Mesenchymal stem cell (in vitro differentiated cells and primary cell): ENCODE results near the gene OR52B2.
A peak's percentile ranks its signal among the peaks of the same experiment; 100 is the strongest.

Experiments used
- DNase-seq: peaks from one replicate; pipeline ENCODE4 v3.0.0-alpha.2; 2013
- H2AFZ ChIP-seq: one replicate; pipeline ENCODE4 v1.6.1; 2013; ENCODE audit warnings: low read depth, mild to moderate bottlenecking, control low read depth, inconsistent platforms, low read length, moderate library complexity
- H2AK5ac ChIP-seq: 2 replicates; pipeline ENCODE4 v1.6.1; 2013; ENCODE audit warnings: low read length, moderate library complexity, mild to moderate bottlenecking, inconsistent platforms; ENCODE audit not compliant: severe bottlenecking
- H2BK120ac ChIP-seq: one replicate; pipeline ENCODE4 v1.6.1; 2013; ENCODE audit warnings: low read depth, mild to moderate bottlenecking, inconsistent platforms, low read length, moderate library complexity
- H2BK12ac ChIP-seq, 2 experiments: one replicate each; pipeline ENCODE4 v1.6.1; 2013; ENCODE audit warnings: inconsistent platforms in 2 of 2, low read length in 2 of 2, mild to moderate bottlenecking in 2 of 2, moderate library complexity in 2 of 2, control low read depth in 1 of 2
- H2BK15ac ChIP-seq: one replicate; pipeline ENCODE4 v1.6.1; 2013; ENCODE audit warnings: mild to moderate bottlenecking, low read depth, inconsistent platforms; ENCODE audit not compliant: poor library complexity, severe bottlenecking
- H2BK5ac ChIP-seq: 2 replicates; pipeline ENCODE4 v1.6.1; 2013; ENCODE audit warnings: low read depth, mild to moderate bottlenecking, low read length, control low read depth, inconsistent platforms; ENCODE audit not compliant: poor library complexity, severe bottlenecking
- H3K14ac ChIP-seq, 2 experiments: one replicate each; pipeline ENCODE4 v1.6.1; 2013; ENCODE audit warnings: inconsistent platforms in 2 of 2, low read length in 2 of 2, control low read depth in 1 of 2, mild to moderate bottlenecking in 1 of 2, moderate library complexity in 1 of 2
- H3K18ac ChIP-seq, 2 experiments: one replicate each; pipeline ENCODE4 v1.6.1; 2013; ENCODE audit warnings: inconsistent platforms in 2 of 2, low read length in 2 of 2, control low read depth in 1 of 2, low read depth in 1 of 2, mild to moderate bottlenecking in 1 of 2
- H3K23ac ChIP-seq, 2 experiments: one replicate each; pipeline ENCODE4 v1.6.1; 2013; ENCODE audit warnings: inconsistent platforms in 2 of 2, low read length in 2 of 2, mild to moderate bottlenecking in 2 of 2, moderate library complexity in 2 of 2, control low read depth in 1 of 2
- H3K27ac ChIP-seq: 2 replicates; pipeline ENCODE4 v1.5.1; 2013; ENCODE audit warnings: mild to moderate bottlenecking, moderate library complexity, low read length, control low read depth, inconsistent platforms; ENCODE audit not compliant: poor library complexity, severe bottlenecking
- H3K27me3 ChIP-seq, 2 experiments: 2 replicates each; pipeline versions ENCODE4 v1.6.1 to v1.7.0; 2013; ENCODE audit warnings: low read length in 2 of 2, mild to moderate bottlenecking in 2 of 2, moderate library complexity in 2 of 2, control low read depth in 1 of 2, inconsistent platforms in 1 of 2; ENCODE audit not compliant: control insufficient read depth in 1 of 2, insufficient read depth in 1 of 2
- H3K36me3 ChIP-seq, 2 experiments: 2 replicates each; pipeline versions ENCODE4 v1.6.1 to v1.7.0; 2013; ENCODE audit warnings: low read length in 2 of 2, control low read depth in 1 of 2, inconsistent platforms in 1 of 2, low read depth in 1 of 2, mild to moderate bottlenecking in 1 of 2; ENCODE audit not compliant: insufficient read depth in 2 of 2, control insufficient read depth in 1 of 2
- H3K4ac ChIP-seq, 2 experiments: one replicate each; pipeline ENCODE4 v1.6.1; 2013; ENCODE audit warnings: inconsistent platforms in 2 of 2, low read length in 2 of 2, mild to moderate bottlenecking in 2 of 2, moderate library complexity in 2 of 2, control low read depth in 1 of 2, low read depth in 1 of 2
- H3K4me1 ChIP-seq: 2 replicates; pipeline ENCODE4 v1.6.1; 2013; ENCODE audit warnings: low read depth, low read length, control low read depth; ENCODE audit not compliant: control insufficient read depth, insufficient read depth
- H3K4me2 ChIP-seq: 2 replicates; pipeline ENCODE4 v1.6.1; 2013; ENCODE audit warnings: low read length, mild to moderate bottlenecking, inconsistent platforms; ENCODE audit not compliant: poor library complexity, severe bottlenecking
- H3K4me3 ChIP-seq, 2 experiments: 2 replicates each; pipeline versions ENCODE4 v1.5.1 to v1.7.0; 2013; ENCODE audit warnings: low read length in 2 of 2, mild to moderate bottlenecking in 2 of 2, control low read depth in 1 of 2, low read depth in 1 of 2; ENCODE audit not compliant: insufficient read depth in 1 of 2
- H3K79me1 ChIP-seq: replicated peaks from 2 replicates; pipeline ENCODE4 v1.6.1; 2013; ENCODE audit warnings: mild to moderate bottlenecking, control low read depth, low read length, inconsistent platforms; ENCODE audit not compliant: poor library complexity, severe bottlenecking
- H3K9ac ChIP-seq: 2 replicates; pipeline ENCODE4 v1.7.0; 2013; ENCODE audit warnings: mild to moderate bottlenecking, low read length, moderate library complexity
- H3K9me3 ChIP-seq: 2 replicates; pipeline ENCODE4 v1.7.0; 2013; ENCODE audit warnings: mild to moderate bottlenecking, low read length; ENCODE audit not compliant: control insufficient read depth
- H4K8ac ChIP-seq: one replicate; pipeline ENCODE4 v1.6.1; 2013; ENCODE audit warnings: inconsistent platforms, mild to moderate bottlenecking, low read length, moderate library complexity
- H4K91ac ChIP-seq: one replicate; pipeline ENCODE4 v1.6.1; 2013; ENCODE audit warnings: mild to moderate bottlenecking, low read length, inconsistent platforms
- WGBS: methylation state at CpG from one replicate; pipeline ENCODE4 v1.1.7; 2013; ENCODE audit warnings: mixed read lengths; 5-methylcytosine and 5-hydroxymethylcytosine counted together

The OR52B2 gene

DNA sequence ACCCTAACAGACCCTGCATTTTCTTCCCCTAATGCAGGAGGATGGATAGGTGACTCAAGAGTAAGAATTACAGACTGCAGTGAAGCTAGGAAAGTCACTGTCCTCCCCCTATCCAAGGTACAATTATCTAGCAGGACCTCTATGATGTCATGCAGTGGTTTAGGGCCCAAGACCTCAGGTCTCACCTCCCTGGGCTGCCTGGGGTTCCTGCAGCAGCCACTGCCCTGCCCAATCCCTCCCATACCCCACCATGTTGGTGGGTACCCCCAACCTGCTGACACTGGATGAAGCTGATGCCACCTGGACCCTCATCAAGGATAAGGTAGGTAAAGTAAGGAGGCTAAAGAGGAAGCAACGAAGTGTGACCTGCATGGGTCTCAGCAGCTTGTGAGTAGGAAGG, 35.2 kb upstream of the OR52B2 start, which contains the start of gene C11orf42:
C11orf42 (plus strand) TSS at position 192 of the 400 bp plus-strand sequence; CDS start at position 251, 59 bp downstream.
- no peak within 1 kb of the TSS for H3K9ac ChIP-seq
- H3K36me3 ChIP-seq: peaks cover 13 to 65% of the 10 kb centered on the region in 2 experiments
- H3K79me1 ChIP-seq: peaks cover 6% of the 10 kb centered on the region
- peak within 1 kb of the TSS in 1 of 2 experiments; percentile 39 for H3K14ac ChIP-seq
- H3K27ac ChIP-seq: no peak within 1 kb of the TSS
- H3K18ac ChIP-seq: peak within 1 kb of the TSS in 1 of 2 experiments; percentile 21
- no peak within 1 kb of the TSS for H2BK15ac ChIP-seq
- H3K9me3 ChIP-seq: no peaks in the 10 kb centered on the region
- H3K4me2 ChIP-seq: no peak within 1 kb of the TSS
- no peak within 1 kb of the TSS for H4K91ac ChIP-seq
- H3K4me3 ChIP-seq: no peak within 1 kb of the TSS
- WGBS: 83% methylated on average over 1 of the region's 1 CpG
- H3K27me3 ChIP-seq: no peaks in the 10 kb centered on the region
- no peak within 1 kb of the TSS for H3K4ac ChIP-seq
- no peak within 1 kb of the TSS for H2AK5ac ChIP-seq
- peak within 1 kb of the TSS in 1 of 2 experiments; percentile 77 for H3K23ac ChIP-seq
- H4K8ac ChIP-seq: no peak within 1 kb of the TSS
- no peak within 1 kb of the TSS for H2AFZ ChIP-seq
- no peak within 1 kb of the TSS for H2BK5ac ChIP-seq
- H3K4me1 ChIP-seq: peaks cover 7% of the 10 kb centered on the region
- no peak within 1 kb of the TSS for H2BK12ac ChIP-seq
- no peak within 1 kb of the TSS for H2BK120ac ChIP-seq
- no peak for DNase-seq

- Histone ChIP-seq H3K9ac (no peak overlapping the region), H3K14ac (no peak overlapping the region), H3K23ac (no peak overlapping the region), H4K91ac (no peak overlapping the region), H3K27ac (no peak overlapping the region), H2AFZ (no peak overlapping the region), H3K27me3 (no peaks in the 10 kb centered on the region), H3K4me2 (no peak overlapping the region), H2BK5ac (no peak overlapping the region), H3K79me1 (peaks cover 2% of the 10 kb centered on the region), H4K8ac (no peak overlapping the region), H2AK5ac (no peak overlapping the region), H3K4me1 (peaks cover 3% of the 10 kb centered on the region), H3K18ac (no peak overlapping the region), H3K4ac (no peak overlapping the region), H2BK15ac (no peak overlapping the region), H2BK120ac (no peak overlapping the region), H2BK12ac (no peak overlapping the region), H3K36me3 (peaks cover 6 to 59% of the 10 kb centered on the region in 2 experiments), H3K4me3 (no peak overlapping the region), H3K9me3 (no peaks in the 10 kb centered on the region)
- WGBS: no CpG with 5 or more reads among the region's 1 CpG
- no peak for DNase-seq
These were observed 34.6 kb upstream of the OR52B2 start for GRCh38 chr11:6204706-6205105.

DNA sequence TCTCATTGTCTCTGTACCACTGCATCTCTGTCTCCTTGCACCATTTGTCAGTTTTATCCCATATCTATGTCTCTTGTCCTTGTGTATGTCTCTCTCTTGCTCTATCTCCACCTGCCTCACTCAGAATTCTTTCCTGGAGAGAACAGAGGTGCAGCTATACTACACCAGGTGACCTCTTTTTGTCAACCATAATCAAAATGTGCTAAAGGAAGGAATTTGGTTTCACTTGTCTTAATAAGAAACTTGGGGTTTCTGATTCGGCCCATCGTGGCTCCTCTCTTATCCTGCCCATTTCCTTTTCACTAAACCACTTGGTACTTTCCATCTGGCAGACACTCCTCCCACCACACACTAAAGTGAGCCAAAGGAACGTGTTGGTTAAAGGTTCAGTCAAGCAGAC, 33.2 kb upstream of the OR52B2 start:
- H2AFZ ChIP-seq: no peak overlapping the region

GRCh38 chr11:6202041-6202440, 31.9 kb upstream of the OR52B2 start:
- WGBS: 96% methylated on average over 1 of the region's 1 CpG
- Histone ChIP-seq H2BK120ac (no peak overlapping the region), H3K27ac (no peak overlapping the region), H3K4me3 (no peak overlapping the region), H2BK12ac (no peak overlapping the region), H2BK5ac (no peak overlapping the region), H2AK5ac (no peak overlapping the region), H3K23ac (no peak overlapping the region), H3K27me3 (no peaks in the 10 kb centered on the region), H3K14ac (no peak overlapping the region), H3K4ac (no peak overlapping the region), H3K18ac (no peak overlapping the region), H2AFZ (no peak overlapping the region), H4K91ac (no peak overlapping the region), H3K9ac (no peak overlapping the region), H3K36me3 (peaks cover 9 to 35% of the 10 kb centered on the region in 2 experiments), H3K79me1 (peaks cover 2% of the 10 kb centered on the region), H3K4me1 (peaks cover 2% of the 10 kb centered on the region), H2BK15ac (no peak overlapping the region), H3K9me3 (no peaks in the 10 kb centered on the region), H4K8ac (no peak overlapping the region), H3K4me2 (no peak overlapping the region)
- no peak for DNase-seq

More for the DNA sequence above, 33.2 kb upstream of the OR52B2 start:
- Histone ChIP-seq H3K27me3 (no peaks in the 10 kb centered on the region), H4K8ac (no peak overlapping the region), H3K4me3 (no peak overlapping the region), H3K4me1 (peaks cover 2% of the 10 kb centered on the region), H3K9ac (no peak overlapping the region), H2BK12ac (no peak overlapping the region), H3K79me1 (peaks cover 2% of the 10 kb centered on the region), H2BK120ac (no peak overlapping the region), H3K9me3 (no peaks in the 10 kb centered on the region), H3K36me3 (peaks cover 9 to 47% of the 10 kb centered on the region in 2 experiments), H3K23ac (no peak overlapping the region), H2BK5ac (no peak overlapping the region), H3K27ac (no peak overlapping the region), H2BK15ac (no peak overlapping the region), H3K18ac (no peak overlapping the region), H3K14ac (no peak overlapping the region), H3K4me2 (no peak overlapping the region), H4K91ac (no peak overlapping the region), H3K4ac (no peak overlapping the region), H2AK5ac (no peak overlapping the region)
- no peak for DNase-seq
- 94% methylated on average over 3 of the region's 3 CpGs for WGBS
